Measurements from ENCODE around the gene KIF9.
"Not testable (repeated sequence)": the region's sequence is repeated elsewhere in the genome, so short reads cannot be mapped to it uniquely, and the experiment has no call there.

KIF9 gene

GRCh38 chr3:47318916-47319315, 36.3 kb upstream of the KIF9 start:
- Histone ChIP-seq H3K27ac (no peak overlapping the region), H3K4me3 (ENCODE audit: low read depth, low read length) (no peak overlapping the region), H3K36me3 (replicated peaks) (peaks cover 14% of the 10 kb centered on the region), H3K27me3 (replicated peaks) (no peaks in the 10 kb centered on the region)
- DNase-seq: no peak
- no peak for TF ChIP-seq CTCF (IDR thresholded peaks at IDR 0.05; ENCODE audit: low read depth, low read length, missing control alignments)
- in situ Hi-C loops (cut with HindIII; ENCODE audit: low pct_ligation_motif_present, low sequenced_read_pairs): no loop called here

GRCh38 chr3:47316151-47316550, 33.6 kb upstream of the KIF9 start:
- H3K27me3 ChIP-seq (replicated peaks); H3K4me3 ChIP-seq (ENCODE audit: low read depth, low read length); H3K27ac ChIP-seq; H3K36me3 ChIP-seq (replicated peaks); in situ Hi-C loops (cut with HindIII; ENCODE audit: low pct_ligation_motif_present, low sequenced_read_pairs); DNase-seq: not testable (repeated sequence)

- DNase-seq: no peak
- H3K27ac ChIP-seq: no peak overlapping the region
- no peaks in the 10 kb centered on the region for H3K27me3 ChIP-seq (replicated peaks)
- in situ Hi-C loops (cut with HindIII; ENCODE audit: low pct_ligation_motif_present, low sequenced_read_pairs): no loop called here
- peaks cover 5% of the 10 kb centered on the region for H3K36me3 ChIP-seq (replicated peaks)
- TF ChIP-seq CTCF (IDR thresholded peaks at IDR 0.05; ENCODE audit: low read depth, low read length, missing control alignments): no peak
- no peak overlapping the region for H3K4me3 ChIP-seq (ENCODE audit: low read depth, low read length)
Measured at GRCh38 chr3:47315069-47315647, 32.6 kb upstream of the KIF9 start.

- Histone ChIP-seq H3K27me3 (replicated peaks) (no peaks in the 10 kb centered on the region), H3K4me3 (ENCODE audit: low read depth, low read length) (no peak overlapping the region), H3K27ac (no peak overlapping the region), H3K36me3 (replicated peaks) (no peaks in the 10 kb centered on the region)
- in situ Hi-C loops (cut with HindIII; ENCODE audit: low pct_ligation_motif_present, low sequenced_read_pairs): no loop called here
- no peak for DNase-seq
- TF ChIP-seq CTCF (IDR thresholded peaks at IDR 0.05; ENCODE audit: low read depth, low read length, missing control alignments): no peak
Measured at GRCh38 chr3:47314056-47314764, 31.6 kb upstream of the KIF9 start.

- in situ Hi-C loops (cut with HindIII; ENCODE audit: low pct_ligation_motif_present, low sequenced_read_pairs): no loop called here
- H3K4me3 ChIP-seq (ENCODE audit: low read depth, low read length): no peak overlapping the region
- no peaks in the 10 kb centered on the region for H3K27me3 ChIP-seq (replicated peaks)
- H3K27ac ChIP-seq: no peak overlapping the region
- H3K36me3 ChIP-seq (replicated peaks): no peaks in the 10 kb centered on the region
- no peak for DNase-seq
- TF ChIP-seq CTCF (IDR thresholded peaks at IDR 0.05; ENCODE audit: low read depth, low read length, missing control alignments): no peak
Measured at GRCh38 chr3:47313341-47314055, 30.9 kb upstream of the KIF9 start.

- DNase-seq: no peak
- no peak overlapping the region for H3K4me3 ChIP-seq (ENCODE audit: low read depth, low read length)
- in situ Hi-C loops (cut with HindIII; ENCODE audit: low pct_ligation_motif_present, low sequenced_read_pairs): no loop called here
- H3K27ac ChIP-seq: no peak overlapping the region
- no peaks in the 10 kb centered on the region for H3K27me3 ChIP-seq (replicated peaks)
- no peaks in the 10 kb centered on the region for H3K36me3 ChIP-seq (replicated peaks)
- no peak for TF ChIP-seq CTCF (IDR thresholded peaks at IDR 0.05; ENCODE audit: low read depth, low read length, missing control alignments)
Measured at GRCh38 chr3:47310391-47310790, 27.8 kb upstream of the KIF9 start.

GRCh38 chr3:47309231-47309630, 26.6 kb upstream of the KIF9 start:
- H3K36me3 ChIP-seq (replicated peaks); H3K27ac ChIP-seq; H3K4me3 ChIP-seq (ENCODE audit: low read depth, low read length); in situ Hi-C loops (cut with HindIII; ENCODE audit: low pct_ligation_motif_present, low sequenced_read_pairs); DNase-seq; H3K27me3 ChIP-seq (replicated peaks): not testable (repeated sequence)

Data from brain microvascular endothelial cell (primary cell).